SK-N-SH treated with all-trans-retinoic acid at 6 μM for 48 hours (cell line): ENCODE results near the gene IMMP2L.
"Not testable (repeated sequence)": the region's sequence is repeated elsewhere in the genome, so short reads cannot be mapped to it uniquely, and the experiment has no call there.

Experiments
- ARNTL ChIP-seq: fragments of 450-650 bp; formaldehyde crosslinking; IDR thresholded peaks from 2 replicates; pipeline ENCODE4 v1.5.0; 2020; ENCODE audit warnings: low read depth, mild to moderate bottlenecking, moderate library complexity, borderline replicate concordance
- ESRRG ChIP-seq: fragments of 250-450 bp; sonication (Bioruptor Pico); IDR thresholded peaks from 2 replicates; pipeline ENCODE4 v1.6.1; 2021; ENCODE audit warnings: mild to moderate bottlenecking
- PATZ1 ChIP-seq: fragments of 250-450 bp; sonication (Bioruptor Pico); IDR thresholded peaks from 2 replicates; pipeline ENCODE4 v1.8.0; 2020; ENCODE audit warnings: mild to moderate bottlenecking, moderate library complexity, borderline replicate concordance
- TCF4 ChIP-seq: fragments of 250-450 bp; sonication (Bioruptor Pico); IDR thresholded peaks from 2 replicates; pipeline ENCODE4 v1.8.0; 2021; ENCODE audit warnings: mild to moderate bottlenecking, moderate library complexity, borderline replicate concordance
- ZFP30 ChIP-seq: fragments of 450-650 bp; formaldehyde crosslinking; IDR thresholded peaks from 2 replicates; pipeline ENCODE4 v1.5.0; 2022; ENCODE audit warnings: mild to moderate bottlenecking, moderate library complexity
- TF ChIP-seq, protein P1 (sequence below): fragments of 250-450 bp; sonication (Bioruptor Pico); IDR thresholded peaks from 2 replicates; pipeline ENCODE4 v1.5.0; 2020; ENCODE audit warnings: mild to moderate bottlenecking, moderate library complexity

- not testable (repeated sequence) for TF ChIP-seq ZFP30; ARNTL (CRISPR knock-in tag); PATZ1 (CRISPR knock-in tag); ESRRG (CRISPR knock-in tag); TCF4 (CRISPR knock-in tag)
- TF ChIP-seq, protein P1, sequence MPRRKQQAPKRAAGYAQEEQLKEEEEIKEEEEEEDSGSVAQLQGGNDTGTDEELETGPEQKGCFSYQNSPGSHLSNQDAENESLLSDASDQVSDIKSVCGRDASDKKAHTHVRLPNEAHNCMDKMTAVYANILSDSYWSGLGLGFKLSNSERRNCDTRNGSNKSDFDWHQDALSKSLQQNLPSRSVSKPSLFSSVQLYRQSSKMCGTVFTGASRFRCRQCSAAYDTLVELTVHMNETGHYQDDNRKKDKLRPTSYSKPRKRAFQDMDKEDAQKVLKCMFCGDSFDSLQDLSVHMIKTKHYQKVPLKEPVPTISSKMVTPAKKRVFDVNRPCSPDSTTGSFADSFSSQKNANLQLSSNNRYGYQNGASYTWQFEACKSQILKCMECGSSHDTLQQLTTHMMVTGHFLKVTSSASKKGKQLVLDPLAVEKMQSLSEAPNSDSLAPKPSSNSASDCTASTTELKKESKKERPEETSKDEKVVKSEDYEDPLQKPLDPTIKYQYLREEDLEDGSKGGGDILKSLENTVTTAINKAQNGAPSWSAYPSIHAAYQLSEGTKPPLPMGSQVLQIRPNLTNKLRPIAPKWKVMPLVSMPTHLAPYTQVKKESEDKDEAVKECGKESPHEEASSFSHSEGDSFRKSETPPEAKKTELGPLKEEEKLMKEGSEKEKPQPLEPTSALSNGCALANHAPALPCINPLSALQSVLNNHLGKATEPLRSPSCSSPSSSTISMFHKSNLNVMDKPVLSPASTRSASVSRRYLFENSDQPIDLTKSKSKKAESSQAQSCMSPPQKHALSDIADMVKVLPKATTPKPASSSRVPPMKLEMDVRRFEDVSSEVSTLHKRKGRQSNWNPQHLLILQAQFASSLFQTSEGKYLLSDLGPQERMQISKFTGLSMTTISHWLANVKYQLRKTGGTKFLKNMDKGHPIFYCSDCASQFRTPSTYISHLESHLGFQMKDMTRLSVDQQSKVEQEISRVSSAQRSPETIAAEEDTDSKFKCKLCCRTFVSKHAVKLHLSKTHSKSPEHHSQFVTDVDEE (CRISPR knock-in tag), result not testable (repeated sequence)
These were observed 56.9 kb downstream of the IMMP2L start for GRCh38 chr7:111505422-111505821.
